Neural cell (in vitro differentiated cells): ENCODE results near the gene BACE1-AS. TPM values are rescaled to one million over a fixed set of nuclear protein-coding genes. Genes with fewer than 3 reads are reported as not detected.
A peak's percentile ranks its signal among the peaks of the same experiment; 100 is the strongest.

ENCODE experiments used
- H2AFZ ChIP-seq: fragments of 200-600, 300-800 bp; sonication (generic), shearing (Covaris generic); 2 replicates; pipeline ENCODE4 v1.6.0; 2014; ENCODE audit warnings: low read depth, mild to moderate bottlenecking, antibody characterized with exemption, low read length, moderate library complexity
- H3F3A ChIP-seq: fragments of 200-600 bp; shearing (Covaris generic); 2 replicates; pipeline ENCODE4 v1.6.1; 2016; ENCODE audit warnings: mild to moderate bottlenecking, moderate library complexity, mixed read lengths, antibody characterized with exemption, low read length; ENCODE audit not compliant: insufficient read depth, poor library complexity, severe bottlenecking
- H3K27ac ChIP-seq: fragments of 200-600, 300-800 bp; sonication (generic), shearing (Covaris generic); 2 replicates; pipeline ENCODE4 v1.5.1; 2014; ENCODE audit warnings: mild to moderate bottlenecking, low read length, moderate library complexity
- H3K27me3 ChIP-seq: fragments of 300-800, 200-600 bp; sonication (generic), shearing (Covaris generic); 2 replicates; pipeline ENCODE4 v1.6.0; 2014; ENCODE audit warnings: mild to moderate bottlenecking, low read depth, low read length, moderate library complexity; ENCODE audit not compliant: insufficient read depth
- H3K36me3 ChIP-seq: fragments of 300-800, 200-600 bp; sonication (generic), shearing (Covaris generic); 2 replicates; pipeline ENCODE4 v1.5.1; 2014; ENCODE audit warnings: mild to moderate bottlenecking, antibody characterized with exemption, low read length, moderate library complexity; ENCODE audit not compliant: insufficient read depth
- H3K4me2 ChIP-seq: fragments of 300-800, 200-600 bp; sonication (generic), shearing (Covaris generic); 2 replicates; pipeline ENCODE4 v1.6.0; 2014; ENCODE audit warnings: mild to moderate bottlenecking, low read length
- H3K4me3 ChIP-seq: fragments of 300-800, 200-600 bp; sonication (generic), shearing (Covaris generic); 2 replicates; pipeline ENCODE4 v1.5.1; 2014; ENCODE audit warnings: mild to moderate bottlenecking, low read length, moderate library complexity
- H3K79me2 ChIP-seq: fragments of 200-600 bp; shearing (Covaris generic); replicated peaks from 2 replicates; pipeline ENCODE4 v1.6.0; 2014; ENCODE audit warnings: mild to moderate bottlenecking, low read length, moderate library complexity; ENCODE audit not compliant: insufficient read depth
- H3K9ac ChIP-seq: fragments of 300-800, 200-600 bp; sonication (generic), shearing (Covaris generic); 2 replicates; pipeline ENCODE4 v1.6.1; 2016; ENCODE audit warnings: mild to moderate bottlenecking, low read length, mixed read lengths
- H3K9me2 ChIP-seq: fragments of 200-600 bp; shearing (Covaris generic); 2 replicates; pipeline ENCODE4 v1.6.1; 2016; ENCODE audit warnings: mild to moderate bottlenecking, low read length, mixed read lengths; ENCODE audit not compliant: insufficient read depth
- H3K9me3 ChIP-seq: fragments of 200-600, 300-800 bp; sonication (generic), shearing (Covaris generic); 2 replicates; pipeline ENCODE4 v1.6.1; 2016; ENCODE audit warnings: mild to moderate bottlenecking, mixed run types, low read length, moderate library complexity, mixed read lengths
- H4K20me1 ChIP-seq: fragments of 200-600 bp; shearing (Covaris generic); 2 replicates; pipeline ENCODE4 v1.6.1; 2016; ENCODE audit warnings: mild to moderate bottlenecking, mixed run types; ENCODE audit not compliant: insufficient read depth
- CTCF ChIP-seq: fragments of 450-650 bp; IDR thresholded peaks from 2 replicates; pipeline ENCODE4 v1.5.1; 2014; ENCODE audit warnings: antibody characterized with exemption, mild to moderate bottlenecking, moderate library complexity; ENCODE audit not compliant: poor library complexity, severe bottlenecking
- EP300 ChIP-seq: fragments of 450-650 bp; conservative IDR thresholded peaks from 2 replicates; pipeline ENCODE4 v1.6.1; 2014; ENCODE audit warnings: antibody characterized with exemption, mild to moderate bottlenecking, moderate library complexity; ENCODE audit not compliant: poor library complexity, severe bottlenecking
- EZH2 ChIP-seq: fragments of 200-600, 300-800 bp; shearing (Covaris generic), sonication (generic); IDR thresholded peaks from 2 replicates; pipeline ENCODE4 v1.6.1; 2014; ENCODE audit warnings: antibody characterized with exemption, low read length, borderline replicate concordance, mild to moderate bottlenecking; ENCODE audit not compliant: insufficient read depth, poor library complexity, severe bottlenecking
- MXI1 ChIP-seq: fragments of 450-650 bp; conservative IDR thresholded peaks from 2 replicates; pipeline ENCODE4 v1.6.1; 2014; ENCODE audit warnings: antibody characterized with exemption, mild to moderate bottlenecking; ENCODE audit not compliant: poor library complexity, severe bottlenecking
- POLR2AphosphoS5 ChIP-seq: IDR thresholded peaks from 2 replicates; pipeline ENCODE4 v1.6.1; 2012
- RAD21 ChIP-seq: fragments of 450-650 bp; conservative IDR thresholded peaks from 2 replicates; pipeline ENCODE4 v1.6.1; 2014; ENCODE audit warnings: antibody characterized with exemption, mild to moderate bottlenecking, moderate library complexity
- REST ChIP-seq: IDR thresholded peaks from 2 replicates; pipeline ENCODE4 v1.6.1; 2012; ENCODE audit warnings: borderline replicate concordance
- SMC3 ChIP-seq: fragments of 450-650 bp; conservative IDR thresholded peaks from 2 replicates; pipeline ENCODE4 v1.6.1; 2014; ENCODE audit warnings: antibody characterized with exemption, mild to moderate bottlenecking, moderate library complexity; ENCODE audit not compliant: poor library complexity
- TAF1 ChIP-seq: IDR thresholded peaks from 2 replicates; pipeline ENCODE4 v1.6.1; 2012; ENCODE audit warnings: low read depth
- polyA plus RNA-seq: library from polyadenylated mRNA; depleted of rRNA; stranded (reverse); fragments of >200 nt; gene quantifications from 2 replicates; pipeline ENCODE4 v1.2.3, GENCODE V29; 2014

The BACE1-AS gene
- polyA plus RNA-seq, 1 donor from 2014 or later, result 3.8 TPM

DNA sequence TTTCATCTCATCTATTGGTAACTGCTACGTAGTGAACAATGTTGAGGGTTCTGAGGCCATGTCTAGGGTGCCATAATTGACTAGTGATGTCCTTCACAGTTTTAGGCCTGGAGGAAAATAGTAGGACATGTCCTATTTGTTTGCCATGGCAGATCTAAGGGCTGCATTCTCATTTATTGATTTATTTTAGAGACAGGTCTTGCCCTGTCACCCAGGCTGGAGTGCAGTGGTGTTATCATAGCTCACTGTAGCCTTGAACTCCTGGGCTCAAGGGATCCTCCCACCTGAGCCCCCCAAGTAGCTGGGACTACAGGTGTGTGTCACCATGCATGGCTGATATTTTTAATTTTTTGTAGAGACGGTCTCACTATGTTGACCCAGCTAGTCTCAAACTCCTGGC lies 41.7 kb downstream of the BACE1-AS start:
- Histone ChIP-seq H3K9me2 (no peaks in the 10 kb centered on the region), H3K79me2 (no peaks in the 10 kb centered on the region), H3K9me3 (no peaks in the 10 kb centered on the region), H3F3A (no peaks in the 10 kb centered on the region), H3K27ac (no peak overlapping the region), H3K9ac (no peak overlapping the region), H3K4me2 (no peak overlapping the region), H3K27me3 (no peaks in the 10 kb centered on the region), H3K4me3 (no peak overlapping the region), H3K36me3 (no peaks in the 10 kb centered on the region), H4K20me1 (no peaks in the 10 kb centered on the region), H2AFZ (no peak overlapping the region)
- TF ChIP-seq RAD21, result no peak
- no peak for TF ChIP-seq SMC3
- TF ChIP-seq EP300, result no peak
- TF ChIP-seq EZH2, result no peak
- no peak for TF ChIP-seq MXI1
- no peak for TF ChIP-seq REST
- TF ChIP-seq POLR2AphosphoS5, result no peak

DNA sequence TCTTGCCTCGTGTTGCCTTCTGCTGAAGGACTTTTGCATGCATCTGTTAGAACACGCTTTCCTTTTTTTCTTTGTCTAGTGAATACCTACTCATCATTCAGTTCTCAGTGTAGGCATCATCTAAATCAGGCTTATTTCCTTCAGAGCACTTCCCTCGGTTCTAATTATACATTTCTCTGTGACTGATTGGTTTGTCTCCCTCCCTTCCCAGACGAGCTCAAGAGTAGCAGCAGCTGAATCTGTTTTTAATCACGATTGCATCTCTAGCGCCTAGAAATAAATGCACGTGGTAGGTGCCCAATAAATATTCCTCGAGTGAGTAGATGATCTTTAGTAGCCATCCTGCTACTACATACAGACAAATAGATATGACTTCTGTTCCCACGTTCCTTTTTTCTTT lies 42.8 kb downstream of the BACE1-AS start:
- Histone ChIP-seq H3K4me2 (no peak overlapping the region), H3K27me3 (no peaks in the 10 kb centered on the region), H3K27ac (peak overlapping the region; percentile 16), H3K9ac (no peak overlapping the region), H3K79me2 (no peaks in the 10 kb centered on the region), H3K36me3 (no peaks in the 10 kb centered on the region), H3K4me3 (no peak overlapping the region), H3F3A (no peaks in the 10 kb centered on the region), H3K9me3 (no peaks in the 10 kb centered on the region), H3K9me2 (no peaks in the 10 kb centered on the region), H2AFZ (no peak overlapping the region), H4K20me1 (no peaks in the 10 kb centered on the region)
- TF ChIP-seq SMC3 (no peak), TAF1 (no peak), POLR2AphosphoS5 (no peak), EZH2 (no peak), EP300 (no peak), RAD21 (no peak), REST (no peak), MXI1 (no peak), CTCF (no peak)
